Measurements from ENCODE around the gene ITGB8.
"Not testable (repeated sequence)": the region's sequence is repeated elsewhere in the genome, so short reads cannot be mapped to it uniquely, and the experiment has no call there.

ITGB8 gene

DNA sequence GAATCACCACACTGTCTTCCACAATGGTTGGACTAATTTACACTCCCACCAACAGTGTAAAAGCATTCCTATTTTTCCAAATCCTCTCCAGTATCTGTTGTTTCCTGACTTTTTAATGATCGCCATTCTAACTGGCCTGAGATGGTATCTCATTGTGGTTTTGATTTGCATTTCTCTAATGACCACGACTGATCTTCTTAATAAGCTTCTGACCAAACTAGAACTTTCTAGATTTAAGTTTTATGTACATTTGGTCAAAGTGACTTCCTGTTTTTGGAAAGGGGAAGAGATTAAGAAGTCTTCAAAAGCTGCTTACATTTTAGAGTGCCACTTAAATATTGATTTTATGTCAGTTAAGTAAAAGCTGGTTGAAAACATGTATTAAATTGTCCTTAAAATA, 58.5 kb downstream of the ITGB8 start:
- not testable (repeated sequence) for DNase-seq

DNA sequence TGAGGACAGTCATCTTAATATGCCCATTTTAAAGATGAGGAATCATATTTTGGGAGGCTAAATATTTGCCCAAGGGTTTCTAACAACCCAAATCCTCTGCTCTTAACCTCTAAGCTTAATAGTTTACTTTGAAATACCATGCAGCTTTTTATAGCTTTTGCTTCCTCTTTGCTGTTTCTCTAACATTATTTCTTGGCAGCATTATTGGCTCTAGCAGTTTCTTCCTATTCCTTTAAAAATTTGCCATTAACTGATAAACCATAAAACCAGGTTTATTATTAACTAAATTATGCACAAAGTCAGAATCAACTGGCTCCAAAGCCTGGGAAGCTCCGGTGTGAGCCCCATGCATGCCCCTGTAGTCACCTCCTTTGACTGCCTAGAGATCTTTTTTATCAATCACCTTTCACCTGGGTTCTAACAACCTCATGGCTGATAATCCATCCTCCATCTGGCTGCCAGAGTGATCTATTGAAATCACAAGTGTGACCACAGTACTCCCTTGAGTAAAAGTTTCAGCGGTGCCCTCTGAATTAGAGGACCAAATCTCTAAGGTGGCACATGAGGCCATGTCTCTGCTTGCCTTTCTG, 62.4 kb downstream of the ITGB8 start:
- peak; percentile 49 for DNase-seq

DNA sequence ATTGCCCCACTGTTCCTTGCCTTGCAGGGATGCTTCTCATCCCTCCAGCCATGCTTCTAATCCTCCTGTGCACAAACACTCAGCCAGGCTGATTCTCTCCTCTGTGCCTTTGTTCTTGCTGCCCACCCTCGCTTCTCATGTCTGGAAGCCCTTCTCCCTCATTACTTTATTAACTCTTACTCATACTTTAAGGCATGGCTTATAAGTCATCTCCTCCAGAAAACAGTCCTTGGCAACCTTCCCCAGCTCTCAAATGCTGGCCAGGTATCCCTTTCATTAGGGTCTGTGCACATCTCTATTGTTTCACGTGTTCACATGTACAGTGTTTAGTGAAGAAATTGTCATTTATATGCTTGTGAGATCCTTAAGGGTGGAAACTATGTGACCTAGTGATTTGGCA, 62.9 kb downstream of the ITGB8 start:
- no peak for DNase-seq

DNA sequence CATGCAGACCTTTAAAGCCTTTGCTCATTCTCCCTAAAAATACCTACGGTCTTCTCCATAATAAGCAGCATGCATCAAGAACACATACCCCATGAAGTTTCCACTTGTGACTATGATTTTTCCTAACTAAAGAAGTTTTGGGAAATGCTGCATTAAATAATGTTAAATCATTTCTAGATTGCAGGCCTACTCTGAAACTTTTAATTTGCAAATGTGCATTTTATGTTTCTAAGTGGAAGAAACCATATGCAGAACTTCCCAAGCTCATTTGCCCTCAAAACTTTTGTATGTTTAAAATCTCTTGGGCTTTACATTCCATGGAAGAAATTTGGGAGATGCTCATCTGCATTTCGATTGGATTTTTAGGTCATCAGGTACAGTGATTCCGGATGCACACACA, 63.6 kb downstream of the ITGB8 start:
- no peak for DNase-seq

DNA sequence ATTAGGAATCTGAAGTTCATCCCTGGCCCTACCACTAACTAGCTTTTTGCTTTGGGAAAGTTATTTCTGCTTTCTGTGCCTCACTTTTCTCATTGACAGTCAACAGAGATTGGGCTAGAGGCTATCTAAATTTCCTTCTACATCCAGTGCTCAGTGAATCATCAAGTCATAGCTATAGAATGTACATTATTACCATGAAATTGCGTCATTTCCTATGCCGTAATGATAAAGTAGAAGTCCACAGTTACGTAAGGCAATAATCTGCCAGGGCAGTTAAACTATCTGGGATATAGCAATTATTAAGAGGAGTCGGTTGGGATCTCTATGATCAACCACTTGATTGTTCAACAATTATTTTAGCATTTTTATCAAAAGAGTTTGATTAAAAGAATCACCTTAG, 64.4 kb downstream of the ITGB8 start:
- DNase-seq, result no peak

DNA sequence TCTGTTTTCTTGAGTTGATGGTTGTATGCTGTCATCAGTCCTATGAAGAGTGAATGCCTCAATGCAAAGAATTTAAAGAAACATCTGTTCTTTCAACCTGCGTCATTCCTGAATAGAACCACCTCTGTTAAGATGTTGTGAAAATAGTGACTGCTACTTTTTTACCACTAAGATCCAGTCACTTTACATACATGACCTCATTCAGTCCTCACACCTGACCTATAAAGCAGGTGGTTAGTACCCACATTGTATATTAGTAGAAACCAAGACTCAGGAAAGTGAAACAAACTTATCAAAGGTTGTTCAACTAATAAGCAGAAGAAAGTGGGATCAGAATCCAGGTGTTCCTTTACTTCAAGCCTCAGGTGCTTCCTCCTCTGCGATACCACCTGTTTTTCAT, 64.8 kb downstream of the ITGB8 start:
- DNase-seq, result no peak

DNA sequence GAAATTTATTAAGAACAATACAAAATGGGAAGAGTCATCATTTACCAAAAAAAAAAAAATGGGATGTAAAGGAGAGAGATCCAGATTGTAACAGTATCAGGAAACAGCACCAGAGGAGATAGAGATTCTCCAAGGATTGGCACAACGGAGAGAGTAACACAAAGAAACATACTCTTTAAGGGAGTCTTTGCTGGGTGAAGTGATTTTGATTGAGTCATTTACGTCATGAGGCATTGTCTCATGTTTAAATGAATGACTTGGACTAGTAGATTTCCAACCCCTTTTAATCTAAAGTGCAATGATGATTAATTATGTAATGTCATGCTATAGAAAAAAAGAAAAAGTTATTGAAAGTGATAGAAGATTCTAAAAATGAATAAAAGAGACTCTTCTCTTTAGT, 68.8 kb downstream of the ITGB8 start:
- no peak for DNase-seq

DNA sequence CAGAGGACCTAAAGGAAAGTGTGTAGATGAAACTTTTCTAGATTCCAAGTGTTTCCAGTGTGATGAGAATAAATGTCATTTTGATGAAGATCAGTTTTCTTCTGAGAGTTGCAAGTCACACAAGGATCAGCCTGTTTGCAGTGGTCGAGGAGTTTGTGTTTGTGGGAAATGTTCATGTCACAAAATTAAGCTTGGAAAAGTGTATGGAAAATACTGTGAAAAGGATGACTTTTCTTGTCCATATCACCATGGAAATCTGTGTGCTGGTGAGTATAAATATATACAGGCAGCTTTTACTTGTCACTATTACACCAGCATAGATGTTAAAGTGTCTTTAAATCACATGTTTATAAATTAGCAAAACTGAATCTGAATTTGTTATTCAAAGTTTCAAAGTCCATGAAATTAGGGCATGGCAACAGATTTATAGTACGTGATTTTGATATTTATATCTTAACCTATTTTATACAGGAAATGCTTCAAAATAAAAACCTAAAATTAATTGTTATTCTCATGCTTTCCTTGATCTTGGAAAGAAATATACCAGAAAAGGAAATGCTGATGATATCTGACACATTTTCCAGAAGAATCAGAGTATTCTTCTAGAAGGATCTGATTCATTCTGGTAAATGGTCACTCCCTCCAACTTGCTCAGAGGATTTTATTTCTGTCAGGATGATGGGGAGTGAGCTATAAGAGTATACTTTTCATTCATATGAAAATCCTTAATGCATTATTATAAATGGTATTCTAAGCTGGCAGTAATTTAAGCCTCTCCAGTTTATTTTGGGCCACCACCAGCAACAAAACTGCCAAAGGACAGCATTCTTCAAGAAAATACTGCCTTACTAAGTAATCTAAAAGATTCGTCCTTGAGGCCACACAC, 71.4 kb downstream of the ITGB8 start:
- no peak for DNase-seq

DNA sequence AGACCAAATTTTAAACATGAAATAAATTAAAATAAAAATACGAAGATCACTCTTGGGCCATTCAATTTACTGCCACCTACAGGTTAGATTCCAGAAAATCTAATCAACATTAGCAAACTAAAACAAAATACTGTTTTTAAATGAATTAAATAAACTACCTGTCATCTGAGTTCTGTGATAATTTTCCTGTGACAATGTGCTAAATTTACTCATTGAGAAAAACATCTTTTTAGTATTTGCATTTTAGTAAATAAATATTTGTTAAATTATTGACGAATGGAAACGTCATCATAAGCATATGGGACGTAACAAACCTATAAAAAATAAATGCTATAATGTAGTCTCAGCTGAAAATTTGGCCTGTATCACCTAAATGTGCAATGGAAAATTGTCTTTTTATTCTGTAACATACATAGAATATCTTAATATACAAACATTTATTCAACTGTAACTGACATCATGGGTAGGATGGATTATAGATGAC, 72.1 kb downstream of the ITGB8 start:
- DNase-seq, result no peak

DNA sequence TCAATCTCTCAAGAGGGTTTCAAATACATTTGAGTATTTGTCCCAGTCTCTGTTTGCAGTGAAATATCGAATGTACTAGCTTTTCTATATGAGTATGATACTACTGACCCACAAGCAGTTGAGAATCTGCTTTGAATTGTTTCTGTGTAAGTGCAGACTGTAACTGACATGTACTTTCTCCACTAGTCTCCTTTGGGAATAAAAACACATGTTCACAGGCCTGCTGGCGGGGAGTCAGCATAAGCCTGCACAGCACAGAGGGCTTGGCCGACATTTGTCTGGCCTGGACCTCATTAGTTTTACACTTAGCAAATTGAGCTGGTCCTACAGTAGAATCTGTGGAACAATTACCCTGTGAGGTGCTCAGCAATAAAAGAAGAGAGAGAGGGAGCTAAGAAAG, 72.6 kb downstream of the ITGB8 start:
- DNase-seq, result no peak

DNA sequence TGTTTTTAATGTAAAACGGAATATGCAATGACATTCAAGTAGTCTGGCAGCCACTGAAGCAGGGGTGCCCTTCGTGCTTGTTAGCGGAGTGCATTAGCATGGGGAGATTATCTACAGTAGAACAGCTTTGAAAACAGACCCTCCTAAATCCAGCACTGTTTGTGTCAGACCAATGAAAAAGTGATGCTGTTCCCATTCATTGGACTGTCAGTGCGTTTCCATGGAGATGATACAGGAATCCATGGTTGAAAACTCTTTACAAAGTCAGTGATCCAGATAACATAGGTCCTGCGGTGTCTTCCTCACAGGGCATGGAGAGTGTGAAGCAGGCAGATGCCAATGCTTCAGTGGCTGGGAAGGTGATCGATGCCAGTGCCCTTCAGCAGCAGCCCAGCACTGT, 73.6 kb downstream of the ITGB8 start:
- DNase-seq, result no peak

DNA sequence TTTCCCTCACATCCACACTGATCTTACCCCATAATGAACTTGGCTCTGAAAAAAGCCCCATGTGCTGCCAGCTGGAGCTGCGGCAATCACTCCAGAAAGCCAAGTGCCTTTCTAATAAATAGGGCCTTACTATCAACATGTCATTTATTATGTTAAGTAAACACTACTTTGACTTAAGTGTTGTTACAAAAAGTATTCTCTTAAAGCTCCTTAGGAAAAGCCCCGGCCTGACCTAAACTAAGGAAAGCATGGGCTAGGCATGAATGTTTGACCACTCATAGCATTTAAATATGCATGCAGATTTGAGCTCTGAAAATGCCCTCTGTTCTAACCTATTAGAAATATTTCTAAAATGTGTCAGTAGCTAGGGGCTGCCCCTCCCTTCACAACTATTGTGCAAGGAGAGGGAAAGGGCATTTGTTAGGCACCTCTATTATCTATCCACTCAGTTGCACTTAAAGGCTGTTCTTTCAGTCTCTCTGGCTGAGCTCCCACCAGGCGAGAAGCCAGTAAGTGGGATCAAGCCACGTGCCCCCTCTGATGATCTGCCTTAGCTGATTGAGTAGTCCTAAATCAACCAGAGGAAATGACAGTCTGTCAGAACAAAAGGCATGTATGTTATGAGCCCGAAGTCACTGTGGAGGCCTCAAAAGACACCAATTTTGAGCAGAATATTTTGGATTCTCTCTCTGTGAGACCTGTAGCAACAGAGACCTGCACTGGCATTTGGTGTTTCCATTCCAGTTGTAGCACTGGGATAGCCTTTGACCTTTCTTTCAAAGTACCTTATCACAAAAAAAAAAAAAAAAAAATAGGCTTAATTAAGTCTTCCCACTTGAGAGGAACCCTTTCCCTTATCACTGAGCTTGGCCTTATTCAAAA, 77.1 kb downstream of the ITGB8 start:
- peak; percentile 29 for DNase-seq

DNA sequence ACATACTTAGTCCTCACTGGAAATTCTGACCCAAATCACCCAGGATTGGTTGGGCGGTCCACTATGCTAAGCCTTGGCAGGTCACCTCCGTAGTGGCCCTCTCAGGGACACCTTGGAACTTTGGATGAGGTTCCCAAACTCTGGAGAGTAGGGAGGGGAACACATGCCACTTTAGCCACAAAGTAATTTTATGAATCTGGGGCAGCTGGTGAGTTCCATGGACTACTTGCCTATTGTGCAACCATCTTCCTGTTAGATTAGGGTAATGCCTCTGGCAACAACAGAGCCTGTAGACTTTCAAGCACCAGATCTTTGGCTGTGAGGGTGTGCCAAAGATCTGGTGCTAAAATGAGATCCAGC, 77.7 kb downstream of the ITGB8 start:
- no peak for DNase-seq

DNA sequence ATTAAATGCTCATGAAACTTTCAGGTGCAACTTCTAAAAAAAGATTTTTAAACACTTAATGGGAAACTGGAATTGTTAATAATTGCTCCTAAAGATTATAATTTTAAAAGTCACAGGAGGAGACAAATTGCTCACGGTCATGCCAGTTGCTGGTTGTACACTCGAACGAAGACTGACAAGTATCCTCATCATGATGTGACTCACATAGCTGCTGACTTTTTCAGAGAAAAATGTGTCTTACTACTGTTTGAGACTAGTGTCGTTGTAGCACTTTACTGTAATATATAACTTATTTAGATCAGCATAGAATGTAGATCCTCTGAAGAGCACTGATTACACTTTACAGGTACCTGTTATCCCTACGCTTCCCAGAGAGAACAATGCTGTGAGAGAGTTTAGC, 79.3 kb downstream of the ITGB8 start:
- DNase-seq, result no peak

DNA sequence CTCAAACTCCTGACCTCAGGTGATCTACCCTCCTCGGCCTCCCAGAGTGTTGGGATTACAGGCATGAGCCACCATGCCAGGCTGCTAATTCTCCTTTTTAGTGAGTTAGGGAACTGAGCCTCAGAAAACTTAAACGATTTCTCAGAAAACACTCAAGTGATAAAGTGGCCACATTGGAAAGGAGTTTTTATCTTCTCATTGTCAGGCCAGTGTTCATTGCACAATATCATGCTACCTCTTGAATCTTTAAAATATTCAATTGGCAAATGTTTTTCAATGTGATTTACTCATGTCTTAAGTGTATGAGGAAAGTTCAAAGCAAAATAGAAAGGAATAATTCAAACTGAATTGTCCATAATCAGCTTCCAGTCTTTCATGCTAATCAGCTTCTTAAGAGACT, 80.7 kb downstream of the ITGB8 start:
- no peak for DNase-seq

DNA sequence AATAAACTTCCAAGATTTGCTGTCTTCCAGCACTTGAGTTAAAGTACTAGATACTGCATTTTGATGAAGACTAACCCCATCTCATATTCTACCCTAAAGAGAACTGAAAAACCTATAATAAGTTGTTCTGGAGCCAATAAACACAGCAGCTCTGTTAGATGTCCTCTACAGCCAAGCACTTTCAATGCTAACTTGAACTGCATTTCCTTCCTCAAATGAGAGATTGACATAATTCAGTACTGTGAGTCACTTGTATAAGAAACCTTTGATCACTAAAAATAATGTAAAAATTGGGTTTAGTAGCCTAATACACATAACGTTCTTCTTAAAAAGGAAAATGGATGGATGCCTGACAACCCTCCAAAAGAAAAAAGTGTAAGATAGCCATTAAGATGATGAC, 81.3 kb downstream of the ITGB8 start:
- no peak for DNase-seq

DNA sequence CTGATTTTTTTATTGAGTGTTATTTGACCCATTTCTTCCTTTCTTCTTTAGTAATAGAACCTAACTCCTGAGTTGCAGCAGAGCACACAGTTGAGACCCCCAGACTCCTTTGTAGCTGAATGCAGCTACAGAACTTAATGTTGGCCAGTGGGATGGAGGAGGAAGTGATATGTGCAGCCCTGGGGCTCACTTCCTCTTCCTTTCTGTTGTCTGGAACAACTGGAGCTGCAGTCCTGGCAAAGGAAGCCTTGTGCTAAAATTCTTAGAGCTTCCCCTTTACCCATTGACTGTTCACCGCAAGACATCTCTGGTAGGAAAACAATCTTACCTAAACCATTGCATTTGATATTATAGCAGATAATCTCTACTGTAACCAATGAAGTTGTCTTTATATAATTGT, 86.6 kb downstream of the ITGB8 start:
- DNase-seq, result no peak

DNA sequence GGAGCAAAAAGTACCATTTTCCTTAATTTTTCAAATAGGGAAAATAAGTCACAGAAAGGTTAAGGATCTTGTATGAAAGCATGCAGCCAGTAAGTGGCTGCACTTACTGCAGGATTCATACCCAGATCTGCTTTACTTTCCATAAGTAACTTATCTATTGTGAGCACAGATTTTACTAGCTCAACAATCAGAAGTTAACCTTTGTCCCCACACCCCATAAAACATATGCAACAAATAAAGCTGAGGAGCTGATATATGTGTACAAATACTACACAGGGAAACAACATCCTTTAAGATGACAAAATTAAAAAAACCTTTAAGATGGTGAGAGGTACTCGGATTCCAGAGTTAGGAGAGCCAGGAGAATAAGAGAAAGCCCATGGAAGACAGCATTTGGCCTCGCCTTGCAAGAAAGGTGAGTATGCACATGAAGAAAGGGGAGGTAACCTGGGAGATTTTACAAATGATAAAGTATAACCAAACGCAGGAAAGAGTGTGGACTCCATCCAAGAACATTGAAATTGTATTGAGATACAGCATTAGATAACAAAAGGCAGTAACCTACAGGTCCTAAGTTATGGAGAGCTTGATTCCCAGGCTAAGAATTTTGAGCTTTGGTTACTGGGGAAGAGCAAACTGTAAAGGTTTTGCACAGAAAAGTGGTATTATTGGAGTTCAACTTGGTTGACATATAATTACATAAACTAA, 87.1 kb downstream of the ITGB8 start:
- DNase-seq, result no peak

DNA sequence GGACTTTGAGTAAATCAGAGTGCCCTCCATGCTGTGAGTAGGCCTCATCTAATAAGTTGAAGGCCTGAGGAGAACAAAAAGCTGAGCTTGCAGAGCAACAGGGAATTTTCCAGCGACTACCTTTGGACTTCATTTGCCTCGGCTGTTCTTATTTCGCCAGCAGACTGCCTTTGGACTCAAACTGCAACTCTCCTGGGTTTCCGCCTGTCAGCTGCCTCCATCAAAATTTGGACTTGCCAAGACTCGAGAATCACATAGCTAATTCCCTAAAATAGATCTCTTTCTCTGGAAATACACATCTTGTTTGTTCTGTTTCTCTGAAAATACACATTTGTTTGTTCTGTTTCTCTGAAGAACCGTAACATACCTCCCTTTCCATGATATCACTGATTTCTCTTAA, 93.8 kb downstream of the ITGB8 start:
- no peak for DNase-seq

DNA sequence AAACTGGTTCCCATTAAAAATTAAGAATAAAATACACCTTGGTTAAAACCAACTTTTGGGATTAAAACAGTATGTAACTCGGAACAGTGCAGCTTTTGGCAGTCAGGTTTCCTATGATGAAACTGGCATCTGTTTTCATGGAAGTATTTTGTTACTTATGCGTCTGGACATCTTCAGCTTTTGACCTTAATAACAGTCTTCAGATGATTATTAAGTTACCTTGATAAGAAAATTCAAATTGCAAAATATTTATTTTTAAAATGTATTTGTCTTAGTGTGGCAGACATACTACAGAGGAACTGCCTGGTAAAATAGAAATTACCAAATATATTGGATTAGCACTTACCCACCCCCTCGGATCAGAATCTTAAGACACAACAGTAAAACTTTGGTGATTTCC, 100.0 kb downstream of the ITGB8 start:
- DNase-seq, result no peak

DNA sequence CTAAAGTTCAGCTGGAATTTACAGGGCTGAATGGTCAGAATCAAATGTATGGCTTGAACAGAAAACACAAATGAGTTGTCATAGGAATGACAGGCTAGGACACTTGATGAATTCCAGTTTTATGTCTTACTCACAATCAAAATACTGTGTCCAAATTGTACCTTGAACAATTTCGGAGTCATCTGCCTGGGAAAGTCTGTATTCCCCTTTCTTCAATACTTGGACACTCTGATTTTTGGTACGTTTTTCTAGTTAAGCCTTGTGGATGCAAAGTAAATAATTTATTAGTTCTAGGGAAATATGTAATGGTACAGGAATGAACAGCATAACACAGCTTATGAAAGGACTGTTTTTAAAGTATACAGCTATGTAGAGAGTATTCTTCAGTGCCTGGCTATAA, 100.4 kb downstream of the ITGB8 start:
- no peak for DNase-seq

DNA sequence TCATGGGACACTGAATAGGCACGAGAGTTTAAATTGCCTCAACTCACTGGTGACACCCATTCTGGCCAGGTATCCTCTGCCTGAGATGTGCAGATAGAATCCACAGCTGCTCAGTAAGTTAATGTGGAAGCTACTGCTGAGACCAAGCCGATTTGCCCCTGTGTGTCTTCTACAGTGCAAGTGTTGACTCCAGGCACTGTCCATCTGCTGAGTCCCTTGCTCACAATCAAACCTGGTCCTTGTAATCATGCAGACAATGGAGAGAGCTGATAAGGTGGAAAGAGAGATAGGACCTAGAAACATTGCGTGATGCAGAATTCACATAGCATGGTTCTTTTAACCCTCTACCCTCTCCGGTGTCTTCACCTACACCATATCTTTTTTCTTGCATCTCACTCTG, 101.4 kb downstream of the ITGB8 start:
- no peak for DNase-seq

DNA sequence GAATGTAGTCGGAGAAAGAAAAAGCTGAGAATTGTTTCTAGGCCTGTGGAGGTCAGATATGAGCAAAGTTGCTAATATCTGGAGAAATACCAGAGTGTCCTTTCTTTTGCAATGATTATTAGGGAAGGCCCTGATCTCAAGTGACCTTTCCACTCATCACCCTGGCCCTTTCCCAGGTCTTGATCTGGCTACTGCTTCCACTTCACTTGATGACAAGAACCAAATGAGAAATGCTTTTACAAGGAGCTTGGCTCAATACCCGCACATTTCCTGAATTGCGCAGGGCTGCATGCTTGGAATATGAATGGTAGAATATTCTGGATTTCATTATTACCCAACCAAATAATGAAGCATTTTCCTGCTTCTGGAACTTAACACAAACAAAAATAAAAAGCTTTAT, 104.6 kb downstream of the ITGB8 start:
- DNase-seq, result no peak
